WI38 (cell line): ENCODE results near the gene PKHD1.
"Not testable (repeated sequence)": the region's sequence is repeated elsewhere in the genome, so short reads cannot be mapped to it uniquely, and the experiment has no call there.

Experiments
- H3K4me3 ChIP-seq: 2 replicates; pipeline ENCODE4 v1.5.1; 2011; ENCODE audit warnings: low read depth, mild to moderate bottlenecking, control low read depth, low read length
- TF ChIP-seq, protein P1 (sequence below): IDR thresholded peaks from 2 replicates; pipeline ENCODE4 v1.5.1; 2012; ENCODE audit warnings: low read depth, mild to moderate bottlenecking, control low read depth, low read length

Gene PKHD1

DNA sequence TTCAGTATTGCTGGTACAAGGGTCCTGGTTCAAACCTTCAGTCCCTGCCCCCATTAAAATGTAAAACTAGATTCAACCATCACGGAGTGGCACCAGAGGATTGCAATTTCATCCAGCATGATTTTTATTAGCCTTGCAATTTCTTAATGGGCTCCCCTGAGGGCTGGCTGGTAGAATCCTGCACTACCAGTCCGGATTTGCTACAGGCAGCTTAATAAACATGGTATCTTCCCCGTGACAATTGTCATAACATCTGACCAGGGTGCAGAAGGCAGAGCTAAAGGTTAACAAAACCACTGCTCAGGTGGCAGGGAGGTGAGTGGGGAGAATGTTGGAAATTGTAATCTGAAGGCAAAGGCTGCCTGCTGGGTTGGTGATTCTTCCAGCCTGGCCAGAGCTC is 94.5 kb downstream of the PKHD1 start:
- TF ChIP-seq, protein P1, sequence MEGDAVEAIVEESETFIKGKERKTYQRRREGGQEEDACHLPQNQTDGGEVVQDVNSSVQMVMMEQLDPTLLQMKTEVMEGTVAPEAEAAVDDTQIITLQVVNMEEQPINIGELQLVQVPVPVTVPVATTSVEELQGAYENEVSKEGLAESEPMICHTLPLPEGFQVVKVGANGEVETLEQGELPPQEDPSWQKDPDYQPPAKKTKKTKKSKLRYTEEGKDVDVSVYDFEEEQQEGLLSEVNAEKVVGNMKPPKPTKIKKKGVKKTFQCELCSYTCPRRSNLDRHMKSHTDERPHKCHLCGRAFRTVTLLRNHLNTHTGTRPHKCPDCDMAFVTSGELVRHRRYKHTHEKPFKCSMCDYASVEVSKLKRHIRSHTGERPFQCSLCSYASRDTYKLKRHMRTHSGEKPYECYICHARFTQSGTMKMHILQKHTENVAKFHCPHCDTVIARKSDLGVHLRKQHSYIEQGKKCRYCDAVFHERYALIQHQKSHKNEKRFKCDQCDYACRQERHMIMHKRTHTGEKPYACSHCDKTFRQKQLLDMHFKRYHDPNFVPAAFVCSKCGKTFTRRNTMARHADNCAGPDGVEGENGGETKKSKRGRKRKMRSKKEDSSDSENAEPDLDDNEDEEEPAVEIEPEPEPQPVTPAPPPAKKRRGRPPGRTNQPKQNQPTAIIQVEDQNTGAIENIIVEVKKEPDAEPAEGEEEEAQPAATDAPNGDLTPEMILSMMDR, result no peak
- no peak overlapping the region for H3K4me3 ChIP-seq

DNA sequence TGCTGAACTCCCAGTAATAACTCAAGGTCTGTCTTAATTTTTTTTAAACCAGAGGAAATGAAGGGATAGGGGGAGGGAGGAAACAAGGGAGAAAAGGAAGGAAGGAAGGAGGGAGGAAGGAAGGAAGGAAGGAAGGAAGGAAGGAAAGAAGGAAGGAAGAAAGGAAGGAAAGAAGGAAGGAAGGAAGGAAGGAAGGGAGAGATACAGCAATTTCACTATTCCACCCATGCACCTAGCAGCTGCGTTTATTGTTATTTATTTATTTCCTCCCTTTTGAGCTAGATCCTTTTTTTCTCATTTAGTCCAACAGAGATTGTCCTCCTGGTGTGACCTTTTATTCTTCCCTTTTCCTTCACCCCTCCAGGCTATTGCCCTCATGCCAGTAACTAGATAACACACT is 97.6 kb downstream of the PKHD1 start:
- no peak overlapping the region for H3K4me3 ChIP-seq
- TF ChIP-seq, protein P1, result no peak

DNA sequence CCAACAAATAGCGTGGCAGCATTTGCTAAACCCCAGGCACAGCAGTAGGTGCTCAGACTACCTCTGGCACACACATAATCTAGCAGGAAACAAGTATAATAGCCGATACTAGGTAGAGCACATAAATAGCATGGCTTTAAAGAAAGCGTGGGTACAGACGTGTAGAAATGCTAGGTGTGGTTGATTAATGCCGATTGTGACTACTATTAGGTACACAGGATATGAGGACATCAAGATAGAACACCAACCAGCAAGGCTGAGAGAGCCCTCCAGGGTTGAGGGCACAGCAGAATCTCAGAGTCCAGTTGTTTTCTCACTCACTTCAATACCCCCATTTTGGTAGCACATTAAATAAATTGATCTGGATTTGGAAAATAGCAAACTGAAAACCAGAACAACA is 100.5 kb downstream of the PKHD1 start:
- no peak overlapping the region for H3K4me3 ChIP-seq
- TF ChIP-seq, protein P1, result no peak

DNA sequence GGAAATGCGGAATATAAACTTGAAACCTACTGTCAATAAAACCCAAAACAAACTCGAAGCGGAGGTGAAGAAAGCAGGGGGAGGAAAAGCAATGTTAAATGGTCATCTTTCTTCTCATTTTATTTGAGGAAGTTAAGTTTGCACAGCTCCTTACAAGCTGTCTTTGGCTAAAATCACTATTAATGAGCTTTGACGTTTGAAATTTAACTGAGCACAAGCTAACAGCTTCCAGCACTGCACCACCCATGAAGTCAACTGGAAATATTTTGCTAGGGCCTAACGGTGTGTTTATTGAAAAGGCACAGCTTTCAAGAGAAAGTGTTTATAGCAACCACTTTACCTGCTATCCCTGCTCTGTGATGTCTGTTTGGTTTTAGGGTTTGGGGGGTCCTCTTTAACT is 103.8 kb downstream of the PKHD1 start:
- TF ChIP-seq, protein P1, result no peak
- no peak overlapping the region for H3K4me3 ChIP-seq

DNA sequence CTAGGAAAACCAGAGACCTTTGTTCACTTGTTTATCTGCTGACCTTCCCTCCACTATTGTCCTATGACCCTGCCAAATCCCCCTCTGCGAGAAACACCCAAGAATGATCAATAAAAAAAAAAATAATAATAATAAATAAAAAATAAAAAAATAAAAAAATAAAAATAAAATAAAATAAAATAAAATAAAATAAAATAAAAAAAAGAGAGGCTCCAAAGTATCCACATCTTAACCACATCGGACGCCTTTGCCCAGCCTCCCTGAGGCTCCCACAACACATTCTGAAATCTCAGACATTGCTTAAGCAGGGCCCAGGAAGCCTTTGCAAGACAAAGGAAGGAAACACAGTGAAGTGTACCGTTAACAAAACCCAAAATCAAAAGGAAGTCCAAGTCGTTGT is 104.7 kb downstream of the PKHD1 start:
- H3K4me3 ChIP-seq, result not testable (repeated sequence)

DNA sequence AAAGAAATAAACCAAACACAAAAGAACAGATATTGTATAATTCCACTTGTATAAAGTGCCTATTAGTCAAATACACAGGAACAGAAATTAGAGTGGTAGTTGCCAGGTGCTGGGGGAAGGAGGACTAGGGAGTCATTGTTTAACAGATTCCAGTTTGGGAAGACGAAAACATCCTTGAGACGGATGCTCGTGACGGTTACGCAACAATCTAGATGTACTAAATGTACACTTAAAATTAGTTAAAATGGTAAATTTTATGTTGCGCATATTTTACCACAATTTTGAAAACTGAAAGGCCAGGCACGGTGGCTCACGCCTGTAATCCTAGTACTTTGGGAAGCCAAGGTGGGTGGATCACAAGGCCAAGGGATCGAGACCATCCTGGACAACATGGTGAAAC is 111.0 kb downstream of the PKHD1 start:
- H3K4me3 ChIP-seq, result no peak overlapping the region
- TF ChIP-seq, protein P1, result no peak

DNA sequence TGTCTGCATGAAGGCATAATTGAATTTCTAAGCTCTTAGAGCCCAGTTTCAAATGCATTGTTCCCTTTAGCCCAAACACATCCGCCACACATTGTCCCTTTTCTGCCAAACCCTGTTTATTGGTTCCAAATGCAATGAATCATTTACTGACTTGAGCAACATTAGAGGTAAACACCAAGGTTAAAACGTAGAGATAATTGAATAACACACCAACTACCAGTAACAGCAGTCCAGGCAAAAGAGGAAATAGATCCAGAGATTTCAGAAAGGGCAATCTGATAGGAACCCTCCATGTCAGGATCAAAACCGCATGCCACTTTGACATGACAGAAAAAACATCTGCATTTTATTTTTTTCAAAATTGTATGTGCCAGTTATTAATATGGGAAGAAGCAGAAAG is 114.8 kb downstream of the PKHD1 start:
- H3K4me3 ChIP-seq, result no peak overlapping the region
- TF ChIP-seq, protein P1, result no peak

DNA sequence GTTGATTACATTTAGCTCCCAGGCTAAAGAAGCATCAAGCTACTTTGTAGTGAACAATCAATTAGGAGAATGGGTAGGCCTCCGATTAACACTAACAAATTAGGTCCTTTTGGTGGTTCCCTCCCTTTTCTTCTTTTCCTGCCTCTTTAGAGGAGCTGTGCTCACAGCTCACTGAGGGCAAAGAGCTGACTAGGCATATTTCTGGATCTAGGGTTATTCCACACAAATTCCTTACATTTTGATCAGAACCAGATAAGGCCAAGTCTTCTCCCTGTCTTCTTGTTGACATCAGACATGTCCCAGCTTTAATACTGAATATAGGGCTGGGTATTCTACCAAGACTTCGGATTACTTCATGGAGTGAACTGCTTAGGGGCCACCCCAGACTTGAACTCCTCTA is 119.1 kb downstream of the PKHD1 start:
- TF ChIP-seq, protein P1, result no peak
- no peak overlapping the region for H3K4me3 ChIP-seq
